Neural progenitor cell (in vitro differentiated cells): ENCODE results near the gene ADAMTS20. TPM values are rescaled to one million over a fixed set of nuclear protein-coding genes. Genes with fewer than 3 reads are reported as not detected.

Experiments
- DNase-seq: peaks from one replicate; pipeline ENCODE4 v3.0.0-alpha.2; 2016; ENCODE audit warnings: low spot score
- H2AFZ ChIP-seq: fragments of 200-600 bp; sonication (generic); replicated peaks from 2 replicates; pipeline ENCODE4 v1.6.1; 2016; ENCODE audit warnings: antibody characterized with exemption
- H3F3A ChIP-seq: fragments of 200-600 bp; sonication (generic); 2 replicates; pipeline ENCODE4 v1.6.1; 2016; ENCODE audit warnings: antibody characterized with exemption, low read depth
- H3K27ac ChIP-seq: fragments of 200-600 bp; sonication (generic); 2 replicates; pipeline ENCODE4 v1.5.1; 2016; ENCODE audit warnings: mild to moderate bottlenecking
- H3K27me3 ChIP-seq: fragments of 200-600 bp; sonication (generic); 2 replicates; pipeline ENCODE4 v1.6.1; 2016; ENCODE audit warnings: mild to moderate bottlenecking, moderate library complexity
- H3K36me3 ChIP-seq: fragments of 200-600 bp; sonication (generic); 2 replicates; pipeline ENCODE4 v1.5.1; 2016
- H3K4me1 ChIP-seq: fragments of 200-600 bp; sonication (generic); 2 replicates; pipeline ENCODE4 v1.6.1; 2016; ENCODE audit warnings: mixed run types
- H3K4me2 ChIP-seq: fragments of 200-600 bp; sonication (generic); 2 replicates; pipeline ENCODE4 v1.6.1; 2016
- H3K4me3 ChIP-seq: fragments of 200-600 bp; sonication (generic); 2 replicates; pipeline ENCODE4 v1.5.1; 2016
- H3K79me2 ChIP-seq: fragments of 200-600 bp; sonication (generic); 2 replicates; pipeline ENCODE4 v1.6.1; 2016; ENCODE audit warnings: low read depth
- H3K9ac ChIP-seq: fragments of 200-600 bp; sonication (generic); 2 replicates; pipeline ENCODE4 v1.6.1; 2016
- H3K9me3 ChIP-seq: fragments of 200-600 bp; sonication (generic); 2 replicates; pipeline ENCODE4 v1.5.1; 2016; ENCODE audit warnings: low read depth
- H4K20me1 ChIP-seq: fragments of 200-600 bp; sonication (generic); 2 replicates; pipeline ENCODE4 v1.6.1; 2016; ENCODE audit warnings: low read depth
- H3K27ac Mint-ChIP-seq: 3 replicates; pipeline ENCODE4 v1.8.0; 2021; ENCODE audit warnings: mixed read lengths
- H3K27me3 Mint-ChIP-seq: 2 replicates; pipeline ENCODE4 v1.8.0; 2022; ENCODE audit warnings: low read depth, mild to moderate bottlenecking, inconsistent platforms, moderate library complexity, mixed read lengths; ENCODE audit not compliant: insufficient read depth
- H3K36me3 Mint-ChIP-seq: 3 replicates; pipeline ENCODE4 v1.8.0; 2021; ENCODE audit warnings: mixed read lengths
- H3K4me1 Mint-ChIP-seq: 3 replicates; pipeline ENCODE4 v1.8.0; 2021; ENCODE audit warnings: mixed read lengths
- H3K4me3 Mint-ChIP-seq: 3 replicates; pipeline ENCODE4 v1.8.0; 2021; ENCODE audit warnings: mild to moderate bottlenecking, moderate library complexity, mixed read lengths
- H3K9me3 Mint-ChIP-seq: 3 replicates; pipeline ENCODE4 v1.8.0; 2020; ENCODE audit warnings: mixed read lengths
- EZH2 ChIP-seq: fragments of 200-600 bp; sonication (generic); IDR thresholded peaks from 2 replicates; pipeline ENCODE4 v1.6.1; 2017; ENCODE audit warnings: antibody characterized with exemption, mild to moderate bottlenecking, moderate library complexity
- EZH2phosphoT487 ChIP-seq: fragments of 200-600 bp; sonication (generic); IDR thresholded peaks from 2 replicates; pipeline ENCODE4 v1.6.1; 2017; ENCODE audit warnings: antibody characterized with exemption
- total RNA-seq: library from RNA; depleted of rRNA; stranded (reverse); fragments of >200 nt; gene quantifications from 2 replicates; pipeline ENCODE4 v1.2.3, GENCODE V29; 2015; ENCODE audit warnings: low replicate concordance
- TF ChIP-seq, protein P1 (sequence below): fragments of 200-600 bp; sonication (generic); IDR thresholded peaks from 2 replicates; pipeline ENCODE4 v1.5.1; 2017; ENCODE audit warnings: antibody characterized with exemption, mild to moderate bottlenecking

ADAMTS20 gene
- total RNA-seq, 1 donor from 2014 or later, result 10.9 TPM

DNA sequence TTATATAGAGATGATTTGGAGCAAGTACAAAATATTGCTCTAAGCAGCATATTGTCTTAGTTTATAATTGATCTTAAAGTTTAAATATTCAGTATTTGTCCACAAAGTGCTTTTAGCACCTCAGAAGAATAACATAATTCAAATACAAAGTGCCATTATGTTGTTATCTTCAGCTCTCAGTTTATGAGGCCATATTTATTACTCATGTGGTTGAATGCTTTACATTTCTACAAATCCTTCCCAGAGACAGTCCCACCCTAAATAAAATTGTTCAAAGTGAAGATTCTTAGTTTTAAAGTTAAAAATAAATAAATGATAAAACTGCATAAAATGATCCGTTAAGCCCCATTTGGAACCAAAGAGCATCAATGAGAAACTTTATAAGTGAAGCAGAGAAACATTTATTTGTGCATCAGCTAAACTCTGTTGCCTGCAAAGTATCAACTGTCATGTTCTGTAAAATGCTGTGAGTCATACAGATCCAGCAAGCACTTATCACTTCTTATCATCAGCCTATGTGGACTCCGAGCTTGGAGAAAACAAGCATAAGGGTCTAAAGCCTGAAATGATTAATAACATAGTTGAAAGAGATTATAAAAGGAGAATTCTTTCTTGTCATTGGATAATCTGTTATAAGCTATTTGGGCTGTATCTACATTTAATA, 218.9 kb downstream of the ADAMTS20 start:
- Histone ChIP-seq H2AFZ (no peak overlapping the region), H3K4me1 (peaks cover under 1% of the 10 kb centered on the region), H3K27ac (no peak overlapping the region), H3K4me2 (no peak overlapping the region), H3K9ac (no peak overlapping the region), H3F3A (no peaks in the 10 kb centered on the region), H3K4me3 (no peak overlapping the region), H3K36me3 (no peaks in the 10 kb centered on the region), H3K27me3 (no peaks in the 10 kb centered on the region), H3K9me3 (no peaks in the 10 kb centered on the region), H3K79me2 (no peaks in the 10 kb centered on the region), H4K20me1 (no peaks in the 10 kb centered on the region)
- H3K9me3 Mint-ChIP-seq, result peaks cover 9% of the 10 kb centered on the region
- no peak for DNase-seq
- no peaks in the 10 kb centered on the region for H3K36me3 Mint-ChIP-seq
- H3K4me3 Mint-ChIP-seq, result no peak overlapping the region
- no peaks in the 10 kb centered on the region for H3K27me3 Mint-ChIP-seq
- H3K4me1 Mint-ChIP-seq, result peaks cover 8% of the 10 kb centered on the region
- TF ChIP-seq EZH2phosphoT487 (no peak), EZH2 (no peak)
- TF ChIP-seq, protein P1, sequence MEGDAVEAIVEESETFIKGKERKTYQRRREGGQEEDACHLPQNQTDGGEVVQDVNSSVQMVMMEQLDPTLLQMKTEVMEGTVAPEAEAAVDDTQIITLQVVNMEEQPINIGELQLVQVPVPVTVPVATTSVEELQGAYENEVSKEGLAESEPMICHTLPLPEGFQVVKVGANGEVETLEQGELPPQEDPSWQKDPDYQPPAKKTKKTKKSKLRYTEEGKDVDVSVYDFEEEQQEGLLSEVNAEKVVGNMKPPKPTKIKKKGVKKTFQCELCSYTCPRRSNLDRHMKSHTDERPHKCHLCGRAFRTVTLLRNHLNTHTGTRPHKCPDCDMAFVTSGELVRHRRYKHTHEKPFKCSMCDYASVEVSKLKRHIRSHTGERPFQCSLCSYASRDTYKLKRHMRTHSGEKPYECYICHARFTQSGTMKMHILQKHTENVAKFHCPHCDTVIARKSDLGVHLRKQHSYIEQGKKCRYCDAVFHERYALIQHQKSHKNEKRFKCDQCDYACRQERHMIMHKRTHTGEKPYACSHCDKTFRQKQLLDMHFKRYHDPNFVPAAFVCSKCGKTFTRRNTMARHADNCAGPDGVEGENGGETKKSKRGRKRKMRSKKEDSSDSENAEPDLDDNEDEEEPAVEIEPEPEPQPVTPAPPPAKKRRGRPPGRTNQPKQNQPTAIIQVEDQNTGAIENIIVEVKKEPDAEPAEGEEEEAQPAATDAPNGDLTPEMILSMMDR, result no peak
- H3K27ac Mint-ChIP-seq, result no peak overlapping the region

DNA sequence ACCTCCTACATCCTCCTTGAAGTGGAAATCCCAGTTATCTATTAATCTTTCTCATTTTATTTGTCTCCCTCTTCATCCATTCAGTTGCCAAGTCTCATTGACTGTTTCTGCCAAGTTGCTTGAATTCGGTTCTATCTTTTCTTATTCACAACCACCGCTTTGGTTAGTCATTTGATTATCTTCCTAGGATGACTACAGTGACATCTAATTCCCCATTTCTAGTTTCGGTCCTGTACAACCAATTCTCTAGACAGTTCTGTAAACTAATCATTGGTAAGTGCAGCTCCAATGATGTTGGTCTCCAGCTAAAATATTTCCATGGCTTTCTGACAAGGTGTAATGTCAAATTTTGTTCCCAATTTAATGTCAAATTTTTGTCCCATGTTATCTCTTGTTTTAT, 220.1 kb downstream of the ADAMTS20 start:
- H3K27me3 Mint-ChIP-seq, result no peaks in the 10 kb centered on the region
- TF ChIP-seq, protein P1, result no peak
- no peak for TF ChIP-seq EZH2
- TF ChIP-seq EZH2phosphoT487, result no peak
- H3K4me1 ChIP-seq, result no peaks in the 10 kb centered on the region
- H2AFZ ChIP-seq, result no peak overlapping the region
- H3K9me3 ChIP-seq, result no peaks in the 10 kb centered on the region
- H3K4me3 Mint-ChIP-seq, result no peak overlapping the region
- H3K27me3 ChIP-seq, result no peaks in the 10 kb centered on the region
- no peaks in the 10 kb centered on the region for H3K4me1 Mint-ChIP-seq
- H4K20me1 ChIP-seq, result no peaks in the 10 kb centered on the region
- no peaks in the 10 kb centered on the region for H3K79me2 ChIP-seq
- H3K4me2 ChIP-seq, result no peak overlapping the region
- DNase-seq, result no peak
- H3K36me3 Mint-ChIP-seq, result no peaks in the 10 kb centered on the region
- H3K27ac ChIP-seq, result no peak overlapping the region
- no peaks in the 10 kb centered on the region for H3F3A ChIP-seq
- peaks cover 15% of the 10 kb centered on the region for H3K9me3 Mint-ChIP-seq
- no peak overlapping the region for H3K9ac ChIP-seq
- H3K36me3 ChIP-seq, result no peaks in the 10 kb centered on the region
- H3K4me3 ChIP-seq, result no peak overlapping the region
- no peak overlapping the region for H3K27ac Mint-ChIP-seq

DNA sequence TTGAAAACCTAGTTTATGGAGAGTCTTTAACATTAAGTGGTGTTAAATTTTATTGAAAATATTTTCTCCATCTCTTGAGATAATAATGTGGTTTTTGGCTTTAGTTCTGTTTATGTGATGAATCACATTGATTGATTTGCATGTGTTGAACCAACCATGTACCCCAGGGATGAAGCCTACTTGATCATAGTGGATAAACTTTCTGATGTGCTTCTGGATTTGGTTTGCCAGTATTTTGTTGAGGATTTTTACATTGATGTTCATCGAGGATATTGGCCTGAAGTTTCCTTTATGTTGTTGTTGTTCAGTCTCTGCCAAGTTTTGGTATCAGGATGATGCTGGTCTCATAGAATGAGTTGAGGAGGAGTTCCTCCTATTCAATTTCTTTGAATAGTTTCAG, 222.6 kb downstream of the ADAMTS20 start:
- no peaks in the 10 kb centered on the region for H3K4me1 Mint-ChIP-seq
- no peak overlapping the region for H3K27ac Mint-ChIP-seq
- H3K27me3 Mint-ChIP-seq, result no peaks in the 10 kb centered on the region
- H3K4me1 ChIP-seq, result no peaks in the 10 kb centered on the region
- no peaks in the 10 kb centered on the region for H3K79me2 ChIP-seq
- H3K9me3 Mint-ChIP-seq, result peaks cover 15% of the 10 kb centered on the region
- no peak overlapping the region for H3K27ac ChIP-seq
- DNase-seq, result no peak
- no peak overlapping the region for H3K9ac ChIP-seq
- TF ChIP-seq EZH2 (no peak), EZH2phosphoT487 (no peak)
- TF ChIP-seq, protein P1, result no peak
- H4K20me1 ChIP-seq, result no peaks in the 10 kb centered on the region
- H2AFZ ChIP-seq, result no peak overlapping the region
- H3K4me3 Mint-ChIP-seq, result no peak overlapping the region
- no peaks in the 10 kb centered on the region for H3F3A ChIP-seq
- H3K4me2 ChIP-seq, result no peak overlapping the region
- H3K9me3 ChIP-seq, result no peaks in the 10 kb centered on the region
- H3K4me3 ChIP-seq, result no peak overlapping the region
- no peaks in the 10 kb centered on the region for H3K36me3 ChIP-seq
- no peaks in the 10 kb centered on the region for H3K36me3 Mint-ChIP-seq
- no peaks in the 10 kb centered on the region for H3K27me3 ChIP-seq
